NCI-H1930 (cell line): ENCODE data around the gene LY6G6D.

Experiments used
- DNase-seq, 2 experiments: peaks; one replicate each; lab custom pipeline; 2025; lab: John Stamatoyannopoulos, UW

LY6G6D gene

DNA sequence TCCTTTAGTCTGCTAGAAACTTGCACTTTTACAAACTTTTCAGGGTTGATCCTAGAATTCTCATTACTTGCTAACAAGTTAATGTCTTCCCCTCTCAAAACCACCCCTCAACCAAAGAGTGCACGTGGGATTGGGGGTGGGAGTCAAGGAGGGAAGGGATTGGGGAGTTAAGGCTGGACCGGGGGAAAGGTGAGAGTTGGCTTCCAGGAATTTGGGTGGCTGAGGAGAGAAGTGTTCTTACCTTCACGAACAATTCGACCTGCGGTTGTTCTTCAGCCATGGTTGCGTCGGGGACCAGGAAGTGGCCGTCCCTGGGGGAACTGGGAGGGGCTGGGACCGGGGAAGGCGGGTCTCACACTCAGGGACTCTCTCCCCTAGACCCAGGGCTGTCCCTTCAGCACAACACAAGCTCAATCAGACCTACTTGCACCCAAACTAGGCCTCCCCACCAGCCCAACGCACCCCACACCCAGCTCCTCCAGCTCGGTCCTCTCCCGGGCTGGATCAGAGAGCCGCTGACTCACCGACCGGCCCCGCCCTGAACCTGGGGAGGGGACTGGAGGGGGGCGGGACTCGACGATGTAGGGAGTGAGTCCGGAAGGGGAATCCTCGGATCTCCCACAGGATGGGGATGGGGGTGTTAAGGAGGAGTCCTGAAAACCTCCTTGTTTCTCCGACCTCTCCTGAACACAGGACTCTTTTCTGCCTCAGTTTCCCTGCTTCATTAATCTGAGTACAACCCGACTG is 21.0 kb downstream of the LY6G6D start, which contains the start of gene CLIC1:
TSS of gene CLIC1 (minus strand) at position 510 of the 747 bp plus-strand sequence. CDS start at position 280, 230 bp downstream.
- peak; percentile 69 to 72 for DNase-seq

DNA sequence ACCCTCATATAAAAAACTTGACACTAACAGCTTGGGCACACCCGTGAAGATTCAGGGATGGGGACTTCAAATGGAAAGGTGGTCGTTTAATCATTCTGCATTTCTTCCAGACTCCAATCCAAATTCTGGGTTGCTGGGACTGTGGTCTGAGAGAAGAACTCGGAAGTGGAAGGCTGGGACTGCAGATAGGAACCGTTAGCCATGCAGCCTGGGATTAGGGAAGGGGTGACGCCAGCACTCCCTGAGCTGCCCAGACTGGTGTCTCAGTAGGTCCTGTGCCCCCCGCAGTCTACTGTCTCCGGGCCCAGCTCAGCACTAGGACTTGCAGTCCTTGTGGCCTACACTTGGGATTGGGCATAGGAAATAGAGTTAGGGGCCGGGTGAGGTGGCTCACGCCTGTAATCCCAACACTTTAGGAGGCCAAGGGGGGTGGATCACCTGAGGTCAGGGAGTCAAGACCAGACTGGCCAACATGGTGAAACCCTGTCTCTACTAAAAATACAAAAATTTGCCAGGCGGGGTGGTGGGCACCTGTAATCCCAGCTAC is 21.7 kb downstream of the LY6G6D start:
- no peak for DNase-seq

DNA sequence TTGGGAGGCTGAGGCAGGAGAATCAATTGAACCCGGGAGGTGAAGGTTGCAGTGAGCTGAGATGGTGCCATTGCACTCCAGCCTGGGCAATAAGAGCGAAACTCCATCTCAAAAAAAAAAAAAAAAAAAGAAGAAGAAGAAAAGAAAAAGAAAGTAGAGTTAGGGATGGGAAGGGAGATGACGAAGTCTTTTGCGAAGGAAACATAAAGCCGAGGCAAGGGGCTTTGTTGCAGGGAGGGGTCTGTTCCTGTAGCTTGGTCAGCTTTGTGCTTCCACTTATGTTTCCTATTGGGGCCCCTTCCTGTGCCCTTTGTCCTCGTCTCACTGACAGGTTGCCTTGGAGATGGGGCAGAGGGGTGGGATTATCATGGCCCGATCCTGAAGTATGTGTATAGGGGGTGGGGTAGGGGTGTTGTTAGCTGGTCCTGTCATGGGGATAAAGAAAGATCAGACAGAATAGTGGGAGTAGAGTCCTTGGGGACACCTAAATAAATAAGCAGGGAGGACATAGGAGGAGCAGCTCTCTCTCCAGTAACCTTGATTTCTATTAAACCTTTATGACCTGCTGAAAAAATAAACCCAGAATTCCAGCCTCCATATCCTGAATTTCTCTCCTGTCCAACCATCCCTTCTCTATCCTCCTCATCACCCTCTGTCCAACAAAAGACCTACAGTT is 22.3 kb downstream of the LY6G6D start:
- DNase-seq, result peak in 1 of 2 experiments; percentile 13

DNA sequence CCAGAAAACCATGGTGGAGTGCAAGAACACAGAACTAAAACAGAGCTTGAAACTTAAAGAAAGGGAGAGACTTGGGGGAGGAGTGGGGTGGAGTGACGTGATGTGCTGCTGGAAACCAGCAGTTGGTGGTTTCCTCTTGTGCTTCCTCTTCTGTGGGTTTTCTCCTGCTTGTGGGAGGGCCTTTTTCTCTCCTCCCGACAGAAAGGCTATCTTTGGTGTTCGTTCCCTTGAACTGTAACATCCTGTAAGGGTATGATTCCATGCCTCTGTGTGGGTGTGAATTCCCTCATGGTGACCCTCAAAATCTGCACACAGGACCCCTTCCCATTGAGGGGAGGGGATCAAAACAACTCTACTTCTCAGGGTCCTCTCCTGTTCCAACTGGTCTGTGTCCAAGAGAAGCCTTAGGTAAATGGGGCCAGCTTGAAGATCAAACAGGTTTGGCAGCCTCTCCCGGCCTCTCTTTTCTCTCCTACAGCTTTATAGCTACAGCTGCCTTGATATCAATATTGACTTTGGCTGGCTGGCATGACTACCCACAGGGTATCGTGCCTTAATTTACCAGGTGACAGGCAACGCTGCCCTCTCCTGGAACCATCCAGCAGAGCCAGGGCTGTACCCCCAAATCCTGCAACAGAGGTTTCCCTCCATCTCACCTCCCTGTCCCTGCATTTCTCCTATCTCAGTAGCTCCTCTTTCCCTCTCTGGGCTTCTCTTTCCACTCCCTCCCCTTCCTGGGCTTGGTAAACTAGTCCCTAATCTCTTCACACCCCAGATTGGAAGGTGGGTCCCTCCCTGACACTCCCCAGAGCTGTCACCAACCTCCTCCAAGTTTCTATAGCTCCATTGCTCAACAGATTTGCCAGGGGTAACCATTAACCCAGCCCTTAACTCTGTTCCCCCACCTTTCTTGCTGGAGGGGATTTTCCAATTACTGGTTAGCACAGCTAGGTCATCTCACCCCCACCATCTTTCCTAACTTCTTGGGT is 23.1 kb downstream of the LY6G6D start:
- peak; percentile 33 to 39 for DNase-seq

DNA sequence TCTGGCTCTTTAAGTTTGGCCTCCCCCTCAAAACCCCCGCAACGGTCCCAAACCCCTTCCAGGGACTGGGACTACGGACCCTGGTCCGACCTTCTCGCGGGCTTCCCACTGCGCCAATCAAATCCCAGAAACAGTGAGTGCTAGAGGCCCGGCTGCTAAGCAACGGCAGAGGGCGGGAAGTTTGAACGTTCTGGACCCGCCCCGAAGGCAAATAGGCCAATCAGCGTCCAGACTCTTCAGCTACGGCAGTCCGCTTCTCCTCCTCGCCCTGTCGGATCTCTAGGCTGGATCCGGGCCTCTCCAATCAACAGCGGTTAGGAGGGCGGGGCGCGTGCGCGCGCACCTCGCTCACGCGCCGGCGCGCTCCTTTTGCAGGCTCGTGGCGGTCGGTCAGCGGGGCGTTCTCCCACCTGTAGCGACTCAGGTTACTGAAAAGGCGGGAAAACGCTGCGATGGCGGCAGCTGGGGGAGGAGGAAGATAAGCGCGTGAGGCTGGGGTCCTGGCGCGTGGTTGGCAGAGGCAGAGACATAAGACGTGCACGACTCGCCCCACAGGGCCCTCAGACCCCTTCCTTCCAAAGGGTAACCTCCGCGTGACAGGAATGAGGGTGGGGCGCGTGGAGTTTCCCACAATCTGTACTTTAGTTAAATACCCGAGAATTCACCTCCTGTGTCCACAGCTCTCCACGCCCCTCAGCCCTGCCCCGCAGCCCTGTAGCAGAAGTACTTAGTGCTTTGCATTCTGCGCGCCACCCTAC is 24.7 kb downstream of the LY6G6D start, which contains the start of gene MSH5:
TSS of gene MSH5 (plus strand) at position 367 of the 758 bp plus-strand sequence. CDS start 462 bp downstream, outside the sequence.
- peak; percentile 99 for DNase-seq

DNA sequence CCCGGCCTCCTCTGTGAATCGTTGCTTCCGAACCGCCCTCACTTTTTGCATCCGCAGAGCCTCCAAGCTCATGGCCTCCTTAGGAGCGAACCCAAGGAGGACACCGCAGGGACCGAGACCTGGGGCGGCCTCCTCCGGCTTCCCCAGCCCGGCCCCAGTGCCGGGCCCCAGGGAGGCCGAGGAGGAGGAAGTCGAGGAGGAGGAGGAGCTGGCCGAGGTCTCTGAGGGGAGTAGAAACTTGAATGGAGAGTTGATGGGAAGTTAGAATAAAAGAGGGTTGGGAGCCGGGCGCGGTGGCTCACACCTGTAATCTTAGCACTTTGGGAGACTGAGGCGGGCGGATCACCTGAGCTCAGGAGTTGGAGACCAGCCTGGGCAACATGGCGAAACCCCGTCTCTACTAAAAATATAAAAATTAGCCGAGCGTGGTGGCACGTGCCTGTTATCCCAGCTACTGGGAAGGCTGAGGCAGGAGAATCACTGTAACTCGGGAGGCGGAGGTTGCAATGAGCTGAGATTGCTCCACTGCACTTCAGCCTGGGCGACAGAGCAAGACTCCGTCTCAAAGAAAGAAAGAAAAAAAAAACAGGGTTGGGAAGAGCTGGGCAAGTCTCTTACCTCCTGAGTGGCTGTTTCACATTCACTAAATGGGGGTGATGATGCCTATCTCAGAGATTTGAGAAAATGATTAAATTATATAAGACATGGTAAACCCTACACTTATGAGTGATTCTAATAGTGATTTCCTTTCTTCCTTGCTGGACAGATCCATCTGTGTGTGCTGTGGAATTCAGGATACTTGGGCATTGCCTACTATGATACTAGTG is 25.5 kb downstream of the LY6G6D start:
- DNase-seq, result no peak

DNA sequence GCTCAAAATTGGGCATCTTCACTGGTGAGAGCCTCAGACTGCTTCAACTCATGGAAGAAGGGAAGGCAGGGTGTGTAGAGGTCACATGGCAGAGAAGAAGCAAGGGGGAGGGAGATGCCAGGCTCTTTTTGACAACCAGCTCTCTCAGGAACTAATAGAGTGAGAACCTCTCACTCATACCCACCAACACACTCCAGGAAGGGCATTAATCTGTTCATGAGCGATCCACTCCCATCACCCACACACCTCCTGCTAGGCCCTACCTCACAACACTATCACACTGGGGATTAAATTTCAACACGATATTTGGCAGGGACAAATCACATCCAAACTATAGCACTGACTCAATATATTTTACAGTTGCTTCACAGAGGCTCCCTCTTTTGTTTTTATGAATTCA is 26.7 kb downstream of the LY6G6D start:
- no peak for DNase-seq

DNA sequence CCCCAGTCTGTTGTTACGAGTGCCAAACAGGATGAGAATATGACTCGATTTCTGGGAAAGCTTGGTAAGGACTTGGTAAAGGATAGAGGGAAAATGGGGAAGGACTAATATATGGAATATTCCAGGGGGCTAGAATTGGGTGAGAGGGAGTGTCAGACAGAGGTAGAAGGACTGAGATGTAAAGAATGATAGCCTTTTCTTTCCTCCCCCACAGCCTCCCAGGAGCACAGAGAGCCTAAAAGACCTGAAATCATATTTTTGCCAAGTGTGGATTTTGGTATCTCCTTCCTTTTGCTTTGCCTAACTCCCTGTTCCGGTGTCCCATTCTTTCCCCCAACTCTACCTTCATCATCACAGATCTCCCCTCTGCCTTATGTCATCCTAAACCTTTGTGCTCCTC is 27.7 kb downstream of the LY6G6D start:
- no peak for DNase-seq

DNA sequence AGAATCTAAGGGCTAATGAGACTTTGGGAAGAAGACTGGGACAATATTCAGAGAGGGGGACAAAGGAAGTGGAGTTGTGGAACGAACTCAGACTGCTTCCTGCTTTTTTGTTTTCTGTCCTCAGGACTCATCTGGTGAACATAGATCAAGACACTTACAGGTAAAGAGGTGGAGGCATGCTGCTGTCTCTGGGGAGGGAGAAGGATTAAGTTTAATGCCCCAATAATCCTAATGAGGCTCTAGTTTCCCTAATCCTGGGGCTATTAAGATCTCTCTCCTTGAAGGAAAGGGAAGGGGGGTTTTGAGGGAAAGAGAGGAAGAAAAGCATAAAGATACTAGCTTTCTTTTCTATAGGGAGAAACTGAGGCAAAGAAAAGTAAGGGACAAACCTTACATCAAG is 29.3 kb downstream of the LY6G6D start:
- no peak for DNase-seq

DNA sequence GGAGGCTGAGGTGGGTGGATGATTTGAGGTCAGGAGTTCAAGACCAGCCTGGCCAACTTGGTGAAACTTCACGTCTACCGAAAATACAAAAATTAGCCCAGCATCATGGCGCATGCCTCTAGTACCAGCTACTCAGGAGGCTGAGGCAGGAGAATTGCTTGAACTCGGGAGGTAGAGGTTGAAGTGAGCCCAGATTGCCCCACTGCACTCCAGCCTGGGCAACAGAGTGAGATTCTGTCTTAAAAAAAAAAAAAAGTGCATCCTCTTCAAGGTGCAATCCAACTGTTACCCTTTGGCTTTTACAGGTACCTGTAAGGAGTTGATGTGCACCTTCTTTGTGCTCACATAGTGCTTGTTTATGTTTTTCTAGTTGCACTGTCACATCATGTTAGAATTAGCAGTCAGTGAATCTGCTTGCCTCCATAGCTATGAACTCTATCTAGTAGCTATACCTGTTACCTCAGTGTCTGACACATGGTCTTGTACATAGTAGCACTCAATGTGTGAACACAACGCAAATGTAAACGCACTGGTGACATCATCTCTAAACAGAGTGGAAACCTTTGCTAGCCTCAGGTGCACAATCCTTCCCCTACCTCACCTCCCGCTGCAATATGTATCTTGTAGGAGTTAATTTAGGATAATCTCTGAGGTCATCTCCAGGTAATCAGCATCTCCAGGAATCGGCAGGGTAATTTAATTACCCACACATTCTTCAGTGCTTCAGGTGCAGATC is 34.3 kb downstream of the LY6G6D start:
- no peak for DNase-seq

DNA sequence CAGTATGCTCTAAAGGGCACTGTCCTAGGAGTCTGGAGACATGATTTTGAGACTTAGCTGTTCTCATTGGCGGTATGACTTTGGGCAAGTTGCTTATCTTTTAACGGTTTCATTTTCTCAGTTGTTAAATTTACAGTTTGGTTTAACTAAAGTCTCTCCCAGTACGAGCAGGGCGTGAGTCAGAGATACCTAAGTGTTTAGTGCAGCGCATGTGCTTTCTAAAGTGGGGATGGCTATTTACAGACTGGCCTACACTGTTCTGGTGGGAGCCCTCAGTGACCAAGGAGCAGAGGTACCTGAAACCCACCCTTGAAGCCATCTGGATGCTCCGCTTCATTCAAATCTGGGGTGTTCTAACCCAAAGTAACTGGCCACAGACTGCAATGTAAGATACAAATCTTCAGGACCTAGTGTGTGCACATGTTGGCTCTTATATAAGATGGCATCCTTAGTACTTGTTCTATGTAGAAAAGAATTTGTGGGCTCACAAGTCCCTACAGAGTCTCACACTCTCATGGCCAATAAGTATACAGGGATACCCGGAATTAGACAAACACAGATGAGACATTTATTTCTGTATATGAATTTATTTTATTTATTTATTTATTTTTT is 35.4 kb downstream of the LY6G6D start:
- no peak for DNase-seq

DNA sequence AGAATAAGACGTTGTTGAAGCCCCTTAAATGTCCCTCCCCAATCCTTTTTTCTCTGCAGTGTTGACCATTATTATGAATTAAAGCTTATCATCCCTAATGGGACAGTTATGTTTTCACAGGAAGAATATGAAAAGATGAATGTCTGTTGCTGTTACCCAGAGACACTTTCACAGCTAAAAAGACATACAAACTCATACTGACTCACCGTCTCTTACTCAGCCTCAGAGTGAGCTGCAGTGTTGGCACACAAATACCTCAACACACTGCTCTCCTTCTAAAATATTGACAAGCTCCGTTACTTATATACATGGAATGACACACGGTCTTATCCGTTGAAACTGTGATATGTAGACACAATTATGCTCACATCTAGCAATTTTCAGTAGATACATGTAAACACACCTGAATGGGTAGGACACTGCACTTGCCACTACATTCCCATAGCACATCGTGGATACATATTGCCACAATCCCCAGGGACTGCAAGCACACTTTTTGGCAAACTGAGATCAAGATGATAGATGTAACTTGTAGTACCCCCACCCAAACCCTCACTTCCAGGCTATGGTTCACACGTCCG is 37.7 kb downstream of the LY6G6D start:
- no peak for DNase-seq

DNA sequence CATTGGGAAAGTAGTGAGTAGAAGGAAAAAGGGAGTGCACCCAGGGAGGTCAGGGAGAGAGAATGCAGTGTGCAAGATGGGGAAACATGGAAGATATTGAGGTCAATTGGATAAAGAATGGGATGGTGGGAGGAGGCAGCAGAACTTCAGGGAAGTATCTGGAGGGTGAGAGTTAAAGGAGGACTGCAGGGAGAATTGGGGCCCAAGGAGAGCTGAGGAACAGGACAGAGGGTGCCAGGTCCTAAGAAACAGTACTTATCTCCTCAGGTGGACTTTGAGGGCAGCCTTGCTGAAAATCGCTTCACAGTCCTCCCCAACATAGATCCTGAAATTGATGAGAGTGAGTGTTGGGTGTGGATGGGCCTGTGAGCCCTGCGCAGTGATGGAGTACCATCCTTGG is 43.1 kb downstream of the LY6G6D start:
- no peak for DNase-seq

DNA sequence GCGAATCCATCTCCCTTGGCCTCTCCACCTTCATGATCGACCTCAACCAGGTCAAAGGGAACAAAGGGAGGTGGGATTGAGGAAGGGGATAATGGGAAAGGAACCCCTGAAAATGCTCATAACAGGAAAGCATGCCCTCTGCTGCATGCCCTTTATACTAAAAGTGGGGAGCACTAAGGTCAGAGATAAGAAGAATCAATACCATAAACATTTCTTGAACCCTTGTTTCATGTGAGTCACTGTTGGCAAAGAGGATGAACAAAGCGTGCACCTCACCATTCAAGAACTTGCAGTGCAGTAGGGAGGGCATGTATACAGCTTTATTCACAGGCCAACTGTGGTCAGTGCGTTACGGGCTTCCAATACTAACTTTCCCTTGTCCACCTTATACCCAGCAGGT is 45.6 kb downstream of the LY6G6D start:
- DNase-seq, result no peak

DNA sequence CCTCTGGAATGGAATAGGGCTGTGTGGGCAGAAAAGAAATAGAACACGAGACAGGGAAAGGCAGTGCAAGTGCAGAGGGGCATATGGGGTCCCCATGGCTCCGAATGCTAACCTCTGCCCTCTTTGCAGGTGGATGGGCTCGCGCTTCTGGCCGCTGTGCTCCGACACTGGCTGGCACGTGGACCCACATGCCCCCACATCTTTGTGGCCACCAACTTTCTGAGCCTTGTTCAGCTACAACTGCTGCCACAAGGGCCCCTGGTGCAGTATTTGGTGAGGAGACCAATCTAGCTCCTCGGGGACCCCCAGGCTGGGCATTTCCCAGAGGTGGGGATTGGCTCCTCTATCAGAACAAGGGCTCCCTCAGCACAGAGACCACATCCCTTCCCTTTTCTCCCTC is 46.2 kb downstream of the LY6G6D start:
- no peak for DNase-seq

DNA sequence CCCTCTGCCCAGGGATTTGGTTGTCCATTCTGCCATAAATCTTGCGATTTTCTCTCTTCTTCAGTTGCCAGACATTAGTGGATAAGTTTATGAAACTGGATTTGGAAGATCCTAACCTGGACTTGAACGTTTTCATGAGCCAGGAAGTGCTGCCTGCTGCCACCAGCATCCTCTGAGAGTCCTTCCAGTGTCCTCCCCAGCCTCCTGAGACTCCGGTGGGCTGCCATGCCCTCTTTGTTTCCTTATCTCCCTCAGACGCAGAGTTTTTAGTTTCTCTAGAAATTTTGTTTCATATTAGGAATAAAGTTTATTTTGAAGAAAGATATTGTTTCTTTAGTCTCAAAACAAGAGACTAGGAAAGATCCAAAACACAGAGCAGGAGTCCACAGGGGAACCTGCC is 47.2 kb downstream of the LY6G6D start, which contains the start of gene SAPCD1:
TSS of gene SAPCD1 (plus strand) at position 301 of the 400 bp plus-strand sequence. CDS start 399 bp downstream, outside the sequence.
- DNase-seq, result no peak

DNA sequence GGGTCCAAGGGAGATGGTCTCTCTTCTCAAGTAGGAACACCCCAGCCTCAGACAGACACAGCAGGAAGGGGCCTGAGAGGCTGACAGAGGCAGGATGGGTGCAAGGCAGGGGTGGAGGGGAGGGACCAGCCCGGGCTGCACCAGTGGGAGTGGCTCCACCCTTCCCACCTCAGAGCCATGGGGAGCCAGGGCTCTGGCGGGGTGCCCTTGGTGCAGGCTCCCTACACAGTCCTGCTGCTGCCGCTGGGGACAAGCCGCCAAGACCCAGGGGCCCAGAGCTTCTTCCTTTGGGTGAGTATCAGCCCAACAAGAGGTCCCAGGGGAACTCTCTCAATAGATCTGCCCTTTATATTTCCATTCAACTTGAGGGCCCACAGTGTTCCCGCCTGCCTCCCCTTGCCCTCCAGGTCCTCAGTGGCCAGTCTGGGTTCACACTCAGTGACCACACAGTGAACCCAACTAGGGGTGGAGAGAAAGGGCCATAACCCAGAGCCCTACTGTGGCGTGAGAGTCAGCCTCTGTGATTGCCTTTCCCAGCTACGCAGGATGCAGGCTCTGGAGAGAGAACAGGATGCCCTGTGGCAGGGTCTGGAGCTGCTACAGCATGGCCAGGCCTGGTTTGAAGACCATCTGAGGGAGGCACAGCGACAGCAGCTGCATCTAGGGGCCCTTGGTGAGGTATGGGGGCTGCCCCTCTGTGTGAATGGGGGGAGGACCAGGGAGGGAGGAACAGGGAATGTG is 47.9 kb downstream of the LY6G6D start:
- DNase-seq, result no peak

DNA sequence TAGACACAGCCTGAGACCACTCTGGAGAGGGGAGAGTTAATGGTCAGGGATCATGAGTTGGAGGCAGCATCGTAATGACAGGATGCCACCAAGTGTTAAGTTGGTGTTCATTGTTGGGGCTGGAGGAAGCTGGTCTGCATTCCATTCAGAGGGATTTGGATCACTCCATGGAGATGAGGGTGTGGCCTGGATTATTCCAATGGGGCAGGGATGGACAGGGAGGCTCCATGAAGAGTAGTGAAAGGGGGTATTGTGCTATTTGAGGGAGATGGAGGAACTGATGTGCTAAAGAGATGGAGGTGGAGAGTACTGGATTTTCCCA is 48.4 kb downstream of the LY6G6D start:
- no peak for DNase-seq
